ES-I3 (cell line): Measurements from ENCODE around the gene JAGN1.
"Not testable (repeated sequence)": the region's sequence is repeated elsewhere in the genome, so short reads cannot be mapped to it uniquely, and the experiment has no call there.

Experiments used
- H3K36me3 ChIP-seq: 2 replicates; pipeline ENCODE4 v1.6.1; 2013; ENCODE audit warnings: mild to moderate bottlenecking, low read length, control low read depth, moderate library complexity; ENCODE audit not compliant: insufficient read depth
- H3K4me1 ChIP-seq: 2 replicates; pipeline ENCODE4 v1.6.1; 2013; ENCODE audit warnings: mild to moderate bottlenecking, control low read depth, low read length; ENCODE audit not compliant: insufficient read depth
- H3K9ac ChIP-seq: 2 replicates; pipeline ENCODE4 v1.6.1; 2013; ENCODE audit warnings: low read depth, mild to moderate bottlenecking, low read length, moderate library complexity
- H3K9me3 ChIP-seq: 2 replicates; pipeline ENCODE4 v1.6.1; 2013; ENCODE audit warnings: mild to moderate bottlenecking, low read length, moderate library complexity; ENCODE audit not compliant: control insufficient read depth, insufficient read depth

The JAGN1 gene

DNA sequence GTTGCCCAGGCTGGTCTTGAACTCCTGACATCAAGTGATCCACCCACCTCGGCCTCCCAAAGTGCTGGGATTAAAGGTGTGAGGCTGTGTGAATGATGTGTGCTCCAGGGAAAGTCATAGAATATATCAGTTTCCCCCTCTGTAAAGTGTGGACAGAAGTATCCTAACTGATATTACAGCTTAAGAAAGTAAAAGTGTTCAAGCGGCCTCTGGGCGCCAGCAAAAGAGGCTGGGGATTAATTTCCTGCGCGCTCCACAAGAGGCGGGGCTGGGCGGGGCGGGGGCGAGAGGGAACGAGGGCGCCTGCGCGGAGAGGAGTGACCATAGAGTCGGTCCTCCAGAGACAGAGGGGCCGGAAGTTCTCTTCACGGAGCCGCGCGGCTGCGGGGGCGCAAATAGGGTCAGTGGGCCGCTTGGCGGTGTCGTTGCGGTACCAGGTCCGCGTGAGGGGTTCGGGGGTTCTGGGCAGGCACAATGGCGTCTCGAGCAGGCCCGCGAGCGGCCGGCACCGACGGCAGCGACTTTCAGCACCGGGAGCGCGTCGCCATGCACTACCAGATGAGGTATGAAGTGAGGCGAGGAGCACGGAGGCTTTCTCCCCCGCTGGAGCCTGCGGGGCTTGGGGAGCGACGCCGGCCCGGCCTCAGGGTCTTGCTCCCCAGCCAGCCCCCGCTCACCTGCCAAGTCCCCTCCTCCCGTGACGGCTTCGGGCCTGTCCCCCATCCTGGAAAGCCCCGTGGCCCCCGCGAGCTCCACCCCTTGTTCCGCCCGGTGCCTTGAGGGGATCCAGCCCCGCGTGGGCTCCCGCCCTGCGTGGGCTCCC lies at the start of gene JAGN1:
Gene JAGN1 (plus strand): TSS at position 362 of the 823 bp plus-strand sequence. CDS start 113 bp downstream, at position 475.
- Histone ChIP-seq H3K4me1 (no peaks in the 10 kb centered on the region), H3K9ac (peak within 1 kb of the TSS; percentile 95), H3K36me3 (peaks cover 4% of the 10 kb centered on the region; the same call in 1 of the 2 replicates), H3K9me3 (no peaks in the 10 kb centered on the region)

DNA sequence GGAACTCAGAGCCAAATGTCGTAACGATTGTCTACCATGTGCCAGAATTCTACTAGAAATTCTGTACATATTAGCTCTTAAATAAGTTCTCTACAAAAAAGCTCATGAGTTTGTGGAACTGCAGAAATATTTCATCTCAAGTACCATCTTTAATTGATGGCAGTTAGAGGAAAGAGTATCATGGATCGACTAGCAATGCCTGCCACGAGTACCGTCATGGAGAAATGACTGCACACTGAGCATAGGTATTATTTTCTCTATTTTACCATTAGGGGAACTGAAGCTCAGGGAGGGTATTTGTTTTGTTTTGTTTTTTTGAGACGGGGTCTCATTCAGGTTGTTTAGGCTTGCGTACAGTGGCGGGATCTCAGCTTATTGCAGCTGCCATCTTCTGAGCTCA lies 49.4 kb upstream of the JAGN1 start:
- H3K4me1 ChIP-seq = no peaks in the 10 kb centered on the region
- H3K9ac ChIP-seq = no peak overlapping the region
- H3K9me3 ChIP-seq = no peaks in the 10 kb centered on the region
- peaks cover 20% of the 10 kb centered on the region for H3K36me3 ChIP-seq

DNA sequence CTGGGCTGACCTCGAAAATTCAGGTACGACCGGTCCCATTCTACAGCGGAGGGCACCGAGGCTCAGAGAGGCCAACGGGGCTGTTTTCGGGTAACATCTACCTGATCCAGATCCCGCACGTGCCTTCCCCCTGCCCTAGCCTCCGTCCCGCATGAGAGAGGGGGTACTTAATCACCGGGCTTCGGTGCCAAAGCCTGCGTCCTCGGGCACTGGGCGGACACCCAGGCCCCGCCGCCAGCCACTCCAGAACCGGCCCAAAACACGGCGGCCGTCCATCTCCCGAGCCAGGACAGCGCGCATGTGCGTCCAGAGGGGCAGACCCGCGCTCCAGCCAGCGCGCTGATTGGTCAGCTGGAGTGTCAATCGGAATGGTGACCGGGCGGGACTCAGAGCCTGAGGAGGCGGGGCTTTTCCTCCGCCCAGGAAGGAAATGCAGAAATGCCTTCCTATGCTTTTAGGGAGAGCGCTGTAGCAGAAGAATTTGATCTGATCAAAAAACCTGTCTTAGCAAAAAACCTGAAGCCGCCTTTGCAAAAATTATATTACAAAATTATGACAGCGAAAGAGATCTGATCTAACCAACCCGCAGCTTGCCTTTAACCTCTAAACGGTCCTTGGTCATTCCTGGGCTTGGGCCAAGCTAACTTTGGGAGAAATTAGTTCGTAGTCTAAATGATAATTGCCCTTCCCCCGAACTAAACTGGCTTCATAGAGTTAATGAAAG lies 46.5 kb upstream of the JAGN1 start, which contains the start of gene RPUSD3:
Gene RPUSD3 (minus strand): TSS at position 294 of the 724 bp plus-strand sequence. CDS start 18 bp downstream, at position 276.
- Histone ChIP-seq H3K4me1 (no peaks in the 10 kb centered on the region), H3K36me3 (peaks cover 12% of the 10 kb centered on the region), H3K9ac (peak within 1 kb of the TSS; percentile 98), H3K9me3 (no peaks in the 10 kb centered on the region)

DNA sequence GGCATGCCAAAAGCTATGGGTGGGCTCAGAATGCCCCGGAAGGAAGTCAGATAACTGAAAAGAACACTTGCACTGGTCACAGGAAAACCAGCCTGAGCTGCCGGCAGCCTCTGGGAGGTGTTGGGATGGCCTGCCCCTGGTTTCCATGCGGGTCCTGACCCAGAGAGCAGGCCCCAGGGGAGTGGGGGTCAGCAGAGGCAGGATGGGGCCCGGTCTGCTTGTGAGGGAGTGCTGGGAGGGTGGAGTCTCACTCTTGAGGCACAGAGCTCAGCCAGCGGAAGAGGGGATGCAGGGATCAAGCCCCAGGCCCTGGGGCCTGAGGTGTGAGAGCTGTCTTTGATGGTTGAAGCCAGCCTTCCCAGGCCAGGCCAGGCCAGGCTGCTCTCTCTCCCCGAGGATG lies 44.2 kb upstream of the JAGN1 start:
- no peak overlapping the region for H3K9ac ChIP-seq
- H3K9me3 ChIP-seq = no peaks in the 10 kb centered on the region
- no peaks in the 10 kb centered on the region for H3K4me1 ChIP-seq
- H3K36me3 ChIP-seq = peaks cover 5% of the 10 kb centered on the region; the same call in 1 of the 2 replicates

DNA sequence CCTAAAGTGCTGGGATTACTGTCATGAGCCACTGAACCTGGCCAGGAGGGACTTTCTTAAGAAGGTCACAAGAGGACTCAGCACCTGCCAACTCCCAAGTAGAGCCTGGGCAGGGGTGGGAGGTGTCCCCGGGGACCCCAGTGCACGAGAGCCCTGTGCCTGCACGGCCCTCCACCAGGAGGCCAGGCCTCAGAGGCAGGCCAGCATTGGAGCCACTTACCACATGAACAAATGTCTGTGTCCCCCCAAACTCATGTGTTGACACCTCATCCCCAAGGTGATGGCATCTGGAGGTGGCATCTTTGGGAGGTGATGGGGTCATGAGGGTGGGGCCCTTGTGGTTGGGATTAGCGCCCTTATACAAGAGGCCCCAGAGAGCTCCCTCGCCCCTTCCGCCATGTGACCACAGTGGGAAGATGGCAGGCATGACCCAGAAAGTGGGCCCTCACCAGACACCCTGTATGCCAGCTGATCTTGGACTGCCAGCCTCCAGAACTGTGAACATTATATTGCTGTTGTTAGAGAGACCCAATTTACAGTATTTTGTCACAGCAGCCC lies 43.4 kb upstream of the JAGN1 start:
- no peaks in the 10 kb centered on the region for H3K36me3 ChIP-seq
- H3K9me3 ChIP-seq = no peaks in the 10 kb centered on the region
- H3K4me1 ChIP-seq = 0 out of 2 replicates have a peak, but pooled peaks cover 4% of the 10 kb centered on the region
- no peak overlapping the region for H3K9ac ChIP-seq

DNA sequence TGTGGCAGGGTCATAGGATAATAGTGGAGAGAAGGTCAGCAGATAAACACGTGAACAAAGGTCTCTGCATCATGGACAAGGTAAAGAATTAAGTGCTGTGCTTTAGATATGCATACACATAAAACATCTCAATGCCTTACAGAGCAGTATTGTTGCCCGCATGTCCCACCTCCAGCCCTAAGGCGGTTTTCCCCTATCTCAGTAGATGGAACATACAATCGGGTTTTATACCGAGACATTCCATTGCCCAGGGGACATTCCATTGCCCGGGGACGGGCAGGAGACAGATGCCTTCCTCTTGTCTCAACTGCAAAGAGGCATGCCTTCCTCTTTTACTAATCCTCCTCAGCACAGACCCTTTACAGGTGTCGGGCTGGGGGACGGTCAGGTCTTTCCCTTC lies 42.5 kb upstream of the JAGN1 start:
- not testable (repeated sequence) for H3K9me3 ChIP-seq, H3K4me1 ChIP-seq, H3K36me3 ChIP-seq, H3K9ac ChIP-seq

DNA sequence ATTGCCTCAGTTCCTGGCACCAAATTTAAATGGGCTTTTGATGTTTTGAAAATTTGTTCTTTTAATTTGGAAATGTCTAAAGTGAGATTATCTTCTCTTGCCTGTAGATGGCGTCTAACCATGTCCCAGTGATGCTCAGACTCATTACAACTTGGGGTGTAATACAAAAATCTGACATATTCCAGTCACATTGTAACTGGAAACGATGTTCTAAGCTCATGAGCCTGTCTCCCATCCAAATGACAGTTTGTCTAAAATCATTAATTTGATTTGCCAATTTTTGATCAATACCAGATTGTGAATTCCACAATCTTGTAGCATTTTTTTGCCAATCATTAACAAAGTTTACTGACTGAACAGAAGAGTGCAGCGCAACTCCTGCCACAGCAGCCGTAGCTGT lies 41.5 kb upstream of the JAGN1 start:
- H3K9me3 ChIP-seq, H3K9ac ChIP-seq, H3K4me1 ChIP-seq, H3K36me3 ChIP-seq: not testable (repeated sequence)

DNA sequence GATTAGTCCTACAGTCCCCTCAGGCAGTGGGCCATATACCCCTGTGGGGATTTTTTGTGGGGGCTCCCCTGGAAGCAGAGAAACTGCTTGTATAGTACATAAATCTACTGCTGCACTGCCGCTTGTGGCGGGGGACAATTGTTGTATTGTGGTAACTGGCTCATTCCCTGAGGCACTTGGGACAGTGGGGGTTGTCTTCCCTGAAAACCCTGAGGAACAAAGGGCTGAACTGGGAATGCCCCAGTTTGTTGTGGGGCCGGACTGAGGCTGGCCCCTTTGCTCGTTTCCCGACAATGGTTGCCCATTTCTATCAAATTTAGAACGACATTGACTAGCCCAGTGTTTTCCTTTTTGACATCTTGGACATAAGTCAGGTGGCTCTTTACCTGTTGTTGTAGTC lies 39.0 kb upstream of the JAGN1 start:
- H3K9me3 ChIP-seq, H3K36me3 ChIP-seq, H3K4me1 ChIP-seq, H3K9ac ChIP-seq: not testable (repeated sequence)

DNA sequence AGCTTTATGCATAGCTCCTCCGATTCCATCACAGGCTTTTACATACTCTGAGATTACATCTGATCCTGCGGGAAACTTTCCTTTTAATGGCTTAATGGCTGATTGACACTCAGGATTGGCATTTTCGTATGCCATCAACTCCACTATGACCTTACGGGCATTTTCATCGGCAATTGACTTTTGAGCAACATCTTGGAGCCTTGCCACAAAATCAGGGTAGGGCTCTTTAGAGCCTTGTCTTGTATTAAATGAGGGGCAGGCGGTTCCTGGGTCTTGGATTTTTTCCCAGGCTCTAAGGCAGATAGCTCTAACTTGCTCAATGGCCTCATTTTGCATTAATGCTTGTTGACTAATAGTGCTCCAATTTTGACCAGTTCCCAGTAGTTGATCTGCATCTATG lies 38.5 kb upstream of the JAGN1 start:
- not testable (repeated sequence) for H3K9ac ChIP-seq, H3K9me3 ChIP-seq, H3K4me1 ChIP-seq, H3K36me3 ChIP-seq

DNA sequence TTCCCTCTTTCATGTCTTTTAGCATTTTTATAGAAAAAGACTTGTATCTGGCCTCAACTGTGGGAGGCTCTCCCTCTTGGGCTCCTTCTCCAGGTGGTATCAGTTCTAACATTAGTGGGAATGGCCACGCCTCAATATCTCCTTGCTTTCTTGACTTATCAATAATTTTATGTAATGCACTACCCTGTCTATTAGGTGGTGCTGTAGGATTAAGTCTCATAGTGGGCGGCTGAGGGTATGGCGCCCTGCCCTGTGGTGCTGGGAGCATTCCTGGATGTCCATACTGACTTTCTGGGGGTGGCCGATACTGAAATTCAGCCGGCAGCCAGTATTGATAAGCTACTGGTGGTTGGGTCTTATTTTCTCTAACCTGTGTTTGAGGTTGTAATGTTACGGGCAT lies 37.9 kb upstream of the JAGN1 start:
- Histone ChIP-seq H3K4me1 (peaks cover 4% of the 10 kb centered on the region; the same call in 1 of the 2 replicates), H3K9me3 (no peaks in the 10 kb centered on the region), H3K9ac (no peak overlapping the region), H3K36me3 (no peaks in the 10 kb centered on the region)

DNA sequence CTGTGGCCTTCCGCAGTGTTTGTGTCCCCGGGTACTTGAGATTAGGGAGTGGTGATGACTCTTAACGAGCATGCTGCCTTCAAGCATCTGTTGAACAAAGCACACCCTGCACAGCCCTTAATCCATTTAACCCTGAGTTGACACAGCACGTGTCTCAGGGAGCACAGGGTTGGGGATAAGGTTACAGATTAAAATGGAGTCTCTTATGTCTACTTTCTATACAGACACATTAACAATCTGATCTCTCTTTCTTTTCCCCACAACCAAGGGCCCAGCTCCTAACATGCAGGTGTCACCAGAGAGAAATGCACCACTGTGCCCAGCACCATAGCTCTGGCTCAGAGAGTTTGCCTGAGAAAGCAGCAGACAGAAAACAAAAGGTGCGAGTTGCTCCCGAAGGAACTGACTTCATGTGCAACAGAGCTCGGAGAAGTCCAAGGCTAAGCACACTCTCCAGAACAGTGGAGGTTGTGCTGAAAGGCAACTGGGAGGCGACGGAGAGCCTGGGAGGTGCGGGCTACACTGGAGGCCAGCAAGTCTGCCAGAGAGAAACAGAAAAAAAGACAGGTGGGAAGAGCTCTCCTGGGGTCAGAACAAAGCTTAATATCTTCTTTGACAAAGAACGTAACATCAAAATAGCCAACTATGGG lies 36.0 kb upstream of the JAGN1 start:
- not testable (repeated sequence) for H3K9ac ChIP-seq

DNA sequence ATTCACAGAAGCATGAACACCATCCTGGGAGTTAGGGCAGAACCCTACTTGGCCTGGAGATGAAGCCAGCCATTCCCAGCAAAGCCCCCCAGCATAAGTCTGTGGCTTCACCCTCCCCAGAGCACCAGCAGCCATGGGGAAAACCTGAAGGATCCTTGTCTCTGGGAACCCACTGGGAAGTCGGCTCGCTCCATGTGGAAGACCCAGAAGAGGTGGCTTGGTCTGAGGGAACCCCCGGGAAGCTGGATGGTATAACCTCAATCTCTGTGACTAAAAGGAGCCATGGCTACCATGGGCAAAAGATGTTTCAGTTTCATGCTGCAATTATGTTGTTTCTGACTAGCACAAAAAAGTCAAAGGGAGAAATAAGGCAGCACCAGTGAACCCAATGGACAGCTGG lies 34.8 kb upstream of the JAGN1 start:
- Histone ChIP-seq H3K9me3 (no peaks in the 10 kb centered on the region), H3K36me3 (no peaks in the 10 kb centered on the region), H3K4me1 (peaks cover 7% of the 10 kb centered on the region; the same call in 1 of the 2 replicates), H3K9ac (no peak overlapping the region)

More for the DNA sequence above, 36.0 kb upstream of the JAGN1 start:
- H3K36me3 ChIP-seq, H3K9me3 ChIP-seq, H3K4me1 ChIP-seq: not testable (repeated sequence)

DNA sequence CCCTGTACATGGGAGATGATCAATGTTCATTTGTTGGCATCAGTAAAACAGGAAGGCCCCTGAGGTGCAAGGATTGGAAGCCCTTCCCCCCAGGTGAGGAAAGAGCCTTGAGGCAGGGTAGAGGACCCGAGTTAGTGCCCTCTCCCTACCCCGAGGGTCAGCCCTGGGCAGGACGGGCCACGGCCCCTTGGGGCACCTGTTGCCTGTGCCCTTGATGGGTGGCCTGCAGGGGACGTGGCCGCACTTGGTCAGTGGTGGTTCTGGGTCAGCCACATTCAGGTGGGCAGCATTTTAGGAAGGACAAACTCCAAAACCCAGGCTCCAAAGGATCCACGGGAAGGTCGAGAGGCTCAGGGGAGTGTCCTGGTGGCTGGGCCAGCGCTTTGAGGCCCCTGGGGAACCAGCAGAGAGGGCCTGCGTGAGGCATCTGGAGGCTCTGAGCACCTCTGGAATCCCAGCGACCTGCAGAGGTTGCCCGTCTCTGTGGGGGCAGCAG lies 30.8 kb upstream of the JAGN1 start:
- Histone ChIP-seq H3K36me3 (no peaks in the 10 kb centered on the region), H3K9me3 (no peaks in the 10 kb centered on the region), H3K4me1 (peaks cover 3% of the 10 kb centered on the region; the same call in 1 of the 2 replicates), H3K9ac (no peak overlapping the region)

DNA sequence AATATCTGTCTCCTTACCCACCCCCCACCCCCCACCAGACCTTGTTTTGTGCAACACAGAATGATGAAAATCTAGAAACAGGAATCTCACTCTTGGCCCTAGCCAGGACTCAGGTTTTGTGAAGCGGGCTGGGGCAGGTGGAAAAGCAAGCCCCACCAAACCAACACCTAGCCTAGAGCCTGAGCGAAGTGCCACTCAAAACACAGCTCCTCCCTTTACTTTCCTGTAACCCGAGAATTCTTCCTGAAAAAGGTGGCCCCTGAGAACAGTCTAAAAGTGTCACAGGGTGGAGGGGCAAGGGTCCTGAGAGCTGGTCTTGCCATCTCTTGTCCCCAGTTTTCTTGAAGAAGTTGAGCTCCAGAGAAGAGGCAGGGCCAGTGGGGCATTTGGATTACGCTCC lies 29.2 kb upstream of the JAGN1 start:
- Histone ChIP-seq H3K9me3 (no peaks in the 10 kb centered on the region), H3K4me1 (peaks cover 3% of the 10 kb centered on the region; the same call in 1 of the 2 replicates), H3K9ac (no peak overlapping the region), H3K36me3 (no peaks in the 10 kb centered on the region)
